ENCODE results near the gene UBXN10.

The UBXN10 gene

GRCh38 chr1:20148571-20149500 is 37.1 kb upstream of the UBXN10 start:
- Mint-ChIP-seq H3K27me3 (peaks cover 4% of the 10 kb centered on the region), H3K36me3 (ENCODE audit: low read depth) (no peaks in the 10 kb centered on the region), H3K9me3 (no peaks in the 10 kb centered on the region), H3K4me3 (no peak overlapping the region), H3K4me1 (ENCODE audit: low read depth) (peaks cover 3% of the 10 kb centered on the region), H3K27ac (no peak overlapping the region)
- no peak for DNase-seq

DNA sequence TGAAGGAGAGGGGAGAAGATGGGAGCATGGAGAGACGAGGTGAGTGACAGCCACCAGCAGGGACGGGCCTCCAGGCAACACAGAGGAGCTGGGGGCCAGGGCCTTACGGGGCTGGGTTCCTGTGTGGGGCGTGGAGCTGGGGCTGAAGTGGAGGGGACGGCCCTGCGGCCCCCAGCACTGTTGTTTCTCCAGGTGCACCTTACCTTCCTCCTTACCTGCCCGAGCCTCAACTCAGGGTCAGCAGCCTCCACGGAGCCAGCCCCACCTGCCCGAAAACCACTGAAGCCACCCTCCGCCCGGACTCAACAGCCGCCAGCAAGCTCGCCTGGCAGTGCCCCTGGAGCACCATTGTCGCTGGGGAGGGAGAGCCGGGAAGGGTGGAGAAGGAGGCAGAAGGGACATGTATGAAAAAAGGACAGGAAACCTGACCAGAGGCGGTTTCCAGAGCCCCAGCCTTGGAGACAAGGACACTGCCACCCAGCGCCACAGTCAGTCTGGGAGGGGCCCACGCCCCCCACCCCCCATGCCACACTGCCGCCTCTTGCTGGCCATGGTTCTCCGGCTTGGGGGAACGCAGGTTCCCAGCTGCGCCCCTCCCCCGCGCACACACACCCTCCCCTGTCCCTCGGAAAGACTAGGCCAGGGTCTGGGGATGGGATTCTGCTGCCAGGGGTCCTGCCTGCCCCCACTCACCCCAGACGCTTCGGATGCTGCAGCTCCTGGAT is 36.1 kb upstream of the UBXN10 start:
- peaks cover 4% of the 10 kb centered on the region for H3K27me3 Mint-ChIP-seq
- no peak overlapping the region for H3K4me3 Mint-ChIP-seq
- H3K27ac Mint-ChIP-seq, result no peak overlapping the region

DNA sequence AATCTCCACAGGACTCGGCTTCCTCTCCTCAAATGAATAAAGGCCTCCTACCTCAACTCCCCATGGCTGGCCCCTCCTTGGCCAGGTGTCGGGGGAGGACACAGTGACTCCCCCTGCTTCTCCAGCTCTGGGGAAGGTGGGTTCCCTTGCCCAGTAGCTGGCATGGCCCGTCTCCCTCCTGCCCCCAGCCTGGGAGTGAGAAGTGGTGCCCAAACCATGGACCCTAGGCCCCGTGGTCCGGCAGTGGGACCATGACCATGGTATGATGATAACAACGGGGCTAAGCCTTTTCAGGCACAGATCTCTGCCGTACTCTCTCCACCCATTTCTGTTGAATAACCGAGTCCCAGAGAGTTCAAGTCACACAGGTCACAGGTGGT is 35.6 kb upstream of the UBXN10 start:
- H3K27me3 Mint-ChIP-seq, result peaks cover 4% of the 10 kb centered on the region
- no peak overlapping the region for H3K4me3 Mint-ChIP-seq
- H3K4me1 Mint-ChIP-seq (ENCODE audit: low read depth), result peaks cover 11% of the 10 kb centered on the region
- no peaks in the 10 kb centered on the region for H3K36me3 Mint-ChIP-seq (ENCODE audit: low read depth)
- no peaks in the 10 kb centered on the region for H3K9me3 Mint-ChIP-seq
- no peak overlapping the region for H3K27ac Mint-ChIP-seq
- no peak for DNase-seq

More for the DNA sequence above, 36.1 kb upstream of the UBXN10 start:
- Mint-ChIP-seq H3K4me1 (ENCODE audit: low read depth) (peaks cover 9% of the 10 kb centered on the region), H3K36me3 (ENCODE audit: low read depth) (no peaks in the 10 kb centered on the region), H3K9me3 (no peaks in the 10 kb centered on the region)
- no peak for DNase-seq

GRCh38 chr1:20150969-20151368 is 34.9 kb upstream of the UBXN10 start:
- H3K36me3 Mint-ChIP-seq (ENCODE audit: low read depth), result no peaks in the 10 kb centered on the region
- no peak for DNase-seq
- H3K4me3 Mint-ChIP-seq, result no peak overlapping the region
- no peak overlapping the region for H3K27ac Mint-ChIP-seq
- peaks cover 11% of the 10 kb centered on the region for H3K4me1 Mint-ChIP-seq (ENCODE audit: low read depth)
- H3K9me3 Mint-ChIP-seq, result no peaks in the 10 kb centered on the region
- H3K27me3 Mint-ChIP-seq, result peaks cover 4% of the 10 kb centered on the region

GRCh38 chr1:20151906-20152598 is 33.8 kb upstream of the UBXN10 start:
- Mint-ChIP-seq H3K36me3 (ENCODE audit: low read depth) (no peaks in the 10 kb centered on the region), H3K27me3 (peaks cover 4% of the 10 kb centered on the region), H3K4me3 (peak overlapping the region; percentile 62), H3K4me1 (ENCODE audit: low read depth) (peaks cover 11% of the 10 kb centered on the region), H3K9me3 (no peaks in the 10 kb centered on the region), H3K27ac (no peak overlapping the region)
- peak; percentile 87 for DNase-seq

GRCh38 chr1:20152599-20152930 is 33.3 kb upstream of the UBXN10 start:
- DNase-seq, result no peak
- Mint-ChIP-seq H3K27ac (no peak overlapping the region), H3K36me3 (ENCODE audit: low read depth) (no peaks in the 10 kb centered on the region), H3K4me3 (peak overlapping the region; percentile 62), H3K9me3 (no peaks in the 10 kb centered on the region), H3K27me3 (peaks cover 4% of the 10 kb centered on the region), H3K4me1 (ENCODE audit: low read depth) (peaks cover 11% of the 10 kb centered on the region)

DNA sequence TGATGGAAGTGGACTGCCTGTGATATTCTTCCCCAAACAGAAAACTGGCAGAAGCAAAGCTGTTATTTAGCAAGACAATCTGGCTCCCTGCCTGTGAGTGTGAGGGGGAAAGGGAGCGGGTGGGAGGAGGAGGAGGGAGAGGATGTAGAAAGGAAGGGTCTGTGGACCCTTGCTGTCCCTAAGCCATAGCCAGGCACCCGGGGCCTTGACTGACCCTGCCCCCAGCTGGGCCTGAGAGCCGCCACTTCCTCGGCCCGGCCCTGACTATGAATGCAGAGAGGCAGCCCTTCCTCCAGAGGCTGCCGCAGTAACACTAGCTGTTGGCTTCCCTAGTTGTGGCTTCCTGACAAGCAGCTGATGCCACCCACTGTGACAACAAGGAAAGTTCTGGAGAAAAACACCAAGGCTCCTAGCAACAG is 32.9 kb upstream of the UBXN10 start:
- Mint-ChIP-seq H3K9me3 (no peaks in the 10 kb centered on the region), H3K27me3 (peaks cover 4% of the 10 kb centered on the region), H3K27ac (no peak overlapping the region), H3K4me1 (ENCODE audit: low read depth) (peaks cover 11% of the 10 kb centered on the region), H3K36me3 (ENCODE audit: low read depth) (no peaks in the 10 kb centered on the region), H3K4me3 (no peak overlapping the region)
- no peak for DNase-seq

GRCh38 chr1:20154301-20154831 is 31.5 kb upstream of the UBXN10 start:
- Mint-ChIP-seq H3K36me3 (ENCODE audit: low read depth) (no peaks in the 10 kb centered on the region), H3K4me1 (ENCODE audit: low read depth) (peaks cover 11% of the 10 kb centered on the region), H3K4me3 (no peak overlapping the region), H3K9me3 (peaks cover 2% of the 10 kb centered on the region), H3K27ac (peak overlapping the region; percentile 11), H3K27me3 (peaks cover 4% of the 10 kb centered on the region)
- DNase-seq, result no peak

- H3K36me3 Mint-ChIP-seq (ENCODE audit: low read depth), result peaks cover 2% of the 10 kb centered on the region
- peaks cover 8% of the 10 kb centered on the region for H3K4me1 Mint-ChIP-seq (ENCODE audit: low read depth)
- no peaks in the 10 kb centered on the region for H3K27me3 Mint-ChIP-seq
- no peak overlapping the region for H3K27ac Mint-ChIP-seq
- no peak overlapping the region for H3K4me3 Mint-ChIP-seq
- DNase-seq, result no peak
- peaks cover 25% of the 10 kb centered on the region for H3K9me3 Mint-ChIP-seq
These were observed 27.4 kb upstream of the UBXN10 start for GRCh38 chr1:20158358-20159070.

DNA sequence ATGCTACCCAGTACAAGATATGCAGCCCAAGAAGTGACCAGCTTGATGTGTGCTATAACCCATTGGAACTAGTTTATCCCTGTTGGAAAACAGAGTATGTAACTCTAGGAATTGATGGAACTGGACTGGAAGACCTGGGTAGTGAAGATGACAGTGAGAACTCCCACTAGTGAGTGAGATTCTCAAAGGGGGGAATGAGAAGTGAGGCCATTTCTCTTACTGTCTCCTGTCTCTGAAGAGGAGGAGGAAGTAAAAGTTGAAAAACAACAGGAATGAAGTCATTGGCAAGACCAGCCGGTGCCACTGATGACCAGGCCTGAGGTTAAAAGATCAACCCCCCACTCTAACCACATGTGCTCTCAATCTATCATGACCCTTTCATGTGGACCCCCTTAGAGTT is 25.9 kb upstream of the UBXN10 start:
- H3K27me3 Mint-ChIP-seq, result no peaks in the 10 kb centered on the region
- H3K36me3 Mint-ChIP-seq (ENCODE audit: low read depth), result peaks cover 2% of the 10 kb centered on the region
- H3K4me1 Mint-ChIP-seq (ENCODE audit: low read depth), result no peaks in the 10 kb centered on the region
- H3K9me3 Mint-ChIP-seq, result peaks cover 28% of the 10 kb centered on the region
- DNase-seq, result no peak
- H3K4me3 Mint-ChIP-seq, result no peak overlapping the region
- no peak overlapping the region for H3K27ac Mint-ChIP-seq

GRCh38 chr1:20164694-20165202 is 21.1 kb upstream of the UBXN10 start:
- no peak for DNase-seq
- H3K36me3 Mint-ChIP-seq (ENCODE audit: low read depth), result peaks cover 2% of the 10 kb centered on the region
- H3K27ac Mint-ChIP-seq, result no peak overlapping the region
- no peaks in the 10 kb centered on the region for H3K27me3 Mint-ChIP-seq
- no peaks in the 10 kb centered on the region for H3K4me1 Mint-ChIP-seq (ENCODE audit: low read depth)
- no peak overlapping the region for H3K4me3 Mint-ChIP-seq
- H3K9me3 Mint-ChIP-seq, result peaks cover 25% of the 10 kb centered on the region

GRCh38 chr1:20165522-20165951 is 20.4 kb upstream of the UBXN10 start:
- H3K27me3 Mint-ChIP-seq, result no peaks in the 10 kb centered on the region
- no peak overlapping the region for H3K27ac Mint-ChIP-seq
- no peak overlapping the region for H3K4me3 Mint-ChIP-seq
- DNase-seq, result no peak
- peaks cover 22% of the 10 kb centered on the region for H3K9me3 Mint-ChIP-seq
- no peaks in the 10 kb centered on the region for H3K4me1 Mint-ChIP-seq (ENCODE audit: low read depth)
- H3K36me3 Mint-ChIP-seq (ENCODE audit: low read depth), result peaks cover 2% of the 10 kb centered on the region

DNA sequence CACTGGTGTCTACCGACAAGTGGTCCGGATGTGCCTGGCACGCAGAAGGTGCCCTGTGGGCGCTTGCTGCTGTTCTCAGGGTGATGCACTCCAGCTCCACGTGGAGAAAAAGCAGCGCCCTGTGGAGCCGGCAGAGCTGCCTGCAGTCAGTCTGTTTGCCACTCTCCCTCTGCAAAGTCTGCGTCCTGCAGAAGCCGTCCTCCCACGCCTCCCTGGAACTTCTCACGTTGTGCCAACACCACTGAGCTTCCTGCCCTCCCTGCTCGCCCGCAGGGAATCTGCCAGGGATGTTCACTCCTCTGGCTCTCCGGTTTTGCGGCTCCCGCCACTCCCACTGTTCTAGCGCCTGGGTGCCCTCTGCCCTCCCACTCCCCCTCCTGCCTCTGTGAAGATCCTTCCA is 19.8 kb upstream of the UBXN10 start:
- DNase-seq, result no peak
- no peak overlapping the region for H3K4me3 Mint-ChIP-seq
- no peaks in the 10 kb centered on the region for H3K27me3 Mint-ChIP-seq
- H3K27ac Mint-ChIP-seq, result no peak overlapping the region
- H3K4me1 Mint-ChIP-seq (ENCODE audit: low read depth), result peaks cover under 1% of the 10 kb centered on the region
- H3K36me3 Mint-ChIP-seq (ENCODE audit: low read depth), result peaks cover 2% of the 10 kb centered on the region
- peaks cover 22% of the 10 kb centered on the region for H3K9me3 Mint-ChIP-seq

DNA sequence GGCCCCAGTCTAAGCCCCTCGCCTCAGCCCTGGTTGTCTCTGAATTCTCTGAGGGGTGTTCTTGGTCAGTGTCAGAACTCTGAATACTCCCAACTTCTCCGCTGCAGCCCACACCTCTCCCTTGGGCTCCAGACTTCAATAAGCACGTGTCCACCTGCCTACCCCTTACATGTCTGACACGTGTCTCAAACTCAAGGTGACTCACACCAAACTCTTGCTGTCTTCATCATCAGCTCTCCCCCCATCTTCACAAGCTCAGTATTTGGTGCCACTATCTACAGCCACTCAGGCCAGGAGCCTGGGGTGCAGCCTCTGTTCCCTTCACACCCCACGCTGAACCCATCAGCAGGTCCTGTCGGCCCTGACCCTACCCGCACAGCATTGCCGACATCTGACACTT is 18.8 kb upstream of the UBXN10 start:
- H3K27ac Mint-ChIP-seq, result no peak overlapping the region
- peaks cover 8% of the 10 kb centered on the region for H3K4me1 Mint-ChIP-seq (ENCODE audit: low read depth)
- no peaks in the 10 kb centered on the region for H3K36me3 Mint-ChIP-seq (ENCODE audit: low read depth)
- no peak for DNase-seq
- peaks cover 17% of the 10 kb centered on the region for H3K9me3 Mint-ChIP-seq
- no peak overlapping the region for H3K4me3 Mint-ChIP-seq
- H3K27me3 Mint-ChIP-seq, result no peaks in the 10 kb centered on the region

All from activated T-cell treated with anti-CD3 and anti-CD28 coated beads, Interleukin-2, amount 50 U/mL, for 24 hours (primary cell).